Activated CD4-positive, alpha-beta memory T cell treated with anti-CD3 and anti-CD28 coated beads for 36 hours (primary cell): ENCODE data around the gene TMPRSS5. TPM values are rescaled to one million over a fixed set of nuclear protein-coding genes. Genes with fewer than 3 reads are reported as not detected.
A peak's percentile ranks its signal among the peaks of the same experiment; 100 is the strongest.
"Not testable (repeated sequence)": the region's sequence is repeated elsewhere in the genome, so short reads cannot be mapped to it uniquely, and the experiment has no call there.

Experiments used
- CTCF ChIA-PET: fragments of 350-600 bp; sonication (Branson Sonifier 250); formaldehyde crosslinking; loops from one replicate; lab custom pipeline; 2021; ENCODE audit warnings: antibody characterized with exemption, inconsistent platforms; lab: Charles Lee
- POLR2A ChIA-PET: fragments of 350-600 bp; sonication (Branson Sonifier 250); formaldehyde crosslinking; loops from one replicate; lab custom pipeline; 2021; ENCODE audit warnings: antibody characterized with exemption; lab: Charles Lee
- DNase-seq: peaks from one replicate; pipeline ENCODE4 v3.0.0-alpha.2; 2020
- H3K27ac Mint-ChIP-seq: one replicate; pipeline ENCODE4 v1.8.0; 2021; ENCODE audit warnings: mixed read lengths
- H3K27me3 Mint-ChIP-seq: one replicate; pipeline ENCODE4 v1.8.0; 2021; ENCODE audit warnings: mixed read lengths
- H3K36me3 Mint-ChIP-seq: one replicate; pipeline ENCODE4 v1.8.0; 2021; ENCODE audit warnings: mixed read lengths
- H3K4me1 Mint-ChIP-seq: one replicate; pipeline ENCODE4 v1.8.0; 2021; ENCODE audit warnings: low read depth, mixed read lengths
- H3K4me3 Mint-ChIP-seq: one replicate; pipeline ENCODE4 v1.8.0; 2021; ENCODE audit warnings: mild to moderate bottlenecking, mixed read lengths
- H3K9me3 Mint-ChIP-seq: one replicate; pipeline ENCODE4 v1.8.0; 2021; ENCODE audit warnings: mixed read lengths
- intact Hi-C: fragments of 100-400 bp; cut with micrococcal nuclease; formaldehyde crosslinking; loops from one replicate; pipeline ENCODE4 v1.15.1; 2023
- total RNA-seq, 2 experiments: library from RNA; stranded (reverse); gene quantifications; one replicate each; pipeline ENCODE4 v1.2.3, GENCODE V29; 2021

TMPRSS5 gene
- total RNA-seq, 2 experiments from 2014 or later: 1.1 to 1.9 TPM

GRCh38 chr11:113675003-113675561, 31.0 kb downstream of the TMPRSS5 start:
- H3K4me1 Mint-ChIP-seq: peaks cover 2% of the 10 kb centered on the region
- H3K4me3 Mint-ChIP-seq: no peak overlapping the region
- CTCF ChIA-PET: no interaction called here
- no peaks in the 10 kb centered on the region for H3K9me3 Mint-ChIP-seq
- intact Hi-C loops: loop anchor here (2.0 kb wide), 1 partner anchor 82 kb away; no protein-coding TSS in a partner anchor
- peaks cover 3% of the 10 kb centered on the region for H3K27me3 Mint-ChIP-seq
- H3K36me3 Mint-ChIP-seq: no peaks in the 10 kb centered on the region
- POLR2A ChIA-PET: no interaction called here
- DNase-seq: peak; percentile 56
- no peak overlapping the region for H3K27ac Mint-ChIP-seq

- CTCF ChIA-PET: no interaction called here
- H3K36me3 Mint-ChIP-seq: no peaks in the 10 kb centered on the region
- H3K9me3 Mint-ChIP-seq: no peaks in the 10 kb centered on the region
- no peak overlapping the region for H3K4me3 Mint-ChIP-seq
- intact Hi-C loops: loop anchor here (2.0 kb wide), 1 partner anchor 82 kb away; no protein-coding TSS in a partner anchor
- no peak for DNase-seq
- no peak overlapping the region for H3K27ac Mint-ChIP-seq
- H3K27me3 Mint-ChIP-seq: peaks cover 3% of the 10 kb centered on the region
- H3K4me1 Mint-ChIP-seq: peaks cover 2% of the 10 kb centered on the region
- POLR2A ChIA-PET: no interaction called here
Observed at GRCh38 chr11:113674397-113674685, 31.8 kb downstream of the TMPRSS5 start.

GRCh38 chr11:113673550-113674396, 32.3 kb downstream of the TMPRSS5 start:
- Mint-ChIP-seq H3K27ac (no peak overlapping the region), H3K4me1 (peaks cover 2% of the 10 kb centered on the region), H3K36me3 (no peaks in the 10 kb centered on the region), H3K4me3 (no peak overlapping the region), H3K27me3 (peaks cover 3% of the 10 kb centered on the region), H3K9me3 (no peaks in the 10 kb centered on the region)
- intact Hi-C loops: loop anchor here (2.0 kb wide), 1 partner anchor 81 kb away; no protein-coding TSS in a partner anchor
- POLR2A ChIA-PET: no interaction called here
- CTCF ChIA-PET: no interaction called here
- DNase-seq: no peak

GRCh38 chr11:113671914-113672313, 34.2 kb downstream of the TMPRSS5 start:
- H3K9me3 Mint-ChIP-seq, POLR2A ChIA-PET, DNase-seq, H3K27me3 Mint-ChIP-seq, CTCF ChIA-PET, H3K4me3 Mint-ChIP-seq, H3K36me3 Mint-ChIP-seq, H3K27ac Mint-ChIP-seq, H3K4me1 Mint-ChIP-seq, intact Hi-C loops: not testable (repeated sequence)

- H3K36me3 Mint-ChIP-seq: no peaks in the 10 kb centered on the region
- POLR2A ChIA-PET: no interaction called here
- H3K4me3 Mint-ChIP-seq: no peak overlapping the region
- H3K27ac Mint-ChIP-seq: no peak overlapping the region
- H3K4me1 Mint-ChIP-seq: peaks cover 2% of the 10 kb centered on the region
- CTCF ChIA-PET: no interaction called here
- intact Hi-C loops: no loop called here
- peaks cover 3% of the 10 kb centered on the region for H3K27me3 Mint-ChIP-seq
- DNase-seq: no peak
- H3K9me3 Mint-ChIP-seq: peaks cover 10% of the 10 kb centered on the region
Observed at GRCh38 chr11:113670831-113671215, 35.3 kb downstream of the TMPRSS5 start.

GRCh38 chr11:113670149-113670830, 35.8 kb downstream of the TMPRSS5 start:
- no peak for DNase-seq
- peaks cover 1% of the 10 kb centered on the region for H3K4me1 Mint-ChIP-seq
- peaks cover 3% of the 10 kb centered on the region for H3K27me3 Mint-ChIP-seq
- H3K36me3 Mint-ChIP-seq: no peaks in the 10 kb centered on the region
- ChIA-PET POLR2A (no interaction called here), CTCF (no interaction called here)
- no peak overlapping the region for H3K27ac Mint-ChIP-seq
- H3K9me3 Mint-ChIP-seq: peaks cover 11% of the 10 kb centered on the region
- H3K4me3 Mint-ChIP-seq: no peak overlapping the region
- intact Hi-C loops: no loop called here

GRCh38 chr11:113668255-113668654, 37.9 kb downstream of the TMPRSS5 start:
- DNase-seq: no peak
- Mint-ChIP-seq H3K4me1 (no peaks in the 10 kb centered on the region), H3K9me3 (peaks cover 15% of the 10 kb centered on the region), H3K27ac (no peak overlapping the region), H3K27me3 (peaks cover 3% of the 10 kb centered on the region), H3K36me3 (no peaks in the 10 kb centered on the region), H3K4me3 (no peak overlapping the region)
- CTCF ChIA-PET: no interaction called here
- intact Hi-C loops: no loop called here
- POLR2A ChIA-PET: no interaction called here

GRCh38 chr11:113667801-113668200, 38.3 kb downstream of the TMPRSS5 start:
- ChIA-PET CTCF (no interaction called here), POLR2A (no interaction called here)
- Mint-ChIP-seq H3K4me1 (no peaks in the 10 kb centered on the region), H3K27ac (no peak overlapping the region), H3K9me3 (peaks cover 15% of the 10 kb centered on the region), H3K4me3 (no peak overlapping the region), H3K27me3 (peaks cover under 1% of the 10 kb centered on the region), H3K36me3 (no peaks in the 10 kb centered on the region)
- no peak for DNase-seq
- intact Hi-C loops: no loop called here

- no peak overlapping the region for H3K4me3 Mint-ChIP-seq
- peaks cover 15% of the 10 kb centered on the region for H3K9me3 Mint-ChIP-seq
- intact Hi-C loops: no loop called here
- POLR2A ChIA-PET: no interaction called here
- no peaks in the 10 kb centered on the region for H3K36me3 Mint-ChIP-seq
- no peak for DNase-seq
- H3K27me3 Mint-ChIP-seq: no peaks in the 10 kb centered on the region
- no peaks in the 10 kb centered on the region for H3K4me1 Mint-ChIP-seq
- CTCF ChIA-PET: no interaction called here
- no peak overlapping the region for H3K27ac Mint-ChIP-seq
Observed at GRCh38 chr11:113666584-113666983, 39.5 kb downstream of the TMPRSS5 start.

GRCh38 chr11:113664981-113665710, 41.0 kb downstream of the TMPRSS5 start:
- no peaks in the 10 kb centered on the region for H3K27me3 Mint-ChIP-seq
- no peaks in the 10 kb centered on the region for H3K36me3 Mint-ChIP-seq
- H3K4me3 Mint-ChIP-seq: no peak overlapping the region
- H3K9me3 Mint-ChIP-seq: peaks cover 15% of the 10 kb centered on the region
- CTCF ChIA-PET: no interaction called here
- no peak overlapping the region for H3K27ac Mint-ChIP-seq
- no peaks in the 10 kb centered on the region for H3K4me1 Mint-ChIP-seq
- no peak for DNase-seq
- intact Hi-C loops: no loop called here
- POLR2A ChIA-PET: no interaction called here

GRCh38 chr11:113664069-113664980, 41.8 kb downstream of the TMPRSS5 start:
- CTCF ChIA-PET: no interaction called here
- no peaks in the 10 kb centered on the region for H3K4me1 Mint-ChIP-seq
- H3K27ac Mint-ChIP-seq: no peak overlapping the region
- peaks cover 15% of the 10 kb centered on the region for H3K9me3 Mint-ChIP-seq
- intact Hi-C loops: no loop called here
- DNase-seq: no peak
- H3K27me3 Mint-ChIP-seq: no peaks in the 10 kb centered on the region
- H3K4me3 Mint-ChIP-seq: no peak overlapping the region
- POLR2A ChIA-PET: no interaction called here
- no peaks in the 10 kb centered on the region for H3K36me3 Mint-ChIP-seq
